HG03039 (cell line): ENCODE results near the gene XCL2.
"Not testable (repeated sequence)": the region's sequence is repeated elsewhere in the genome, so short reads cannot be mapped to it uniquely, and the experiment has no call there.

Source experiments
- ATAC-seq: cut with Tn5 transposase; IDR thresholded peaks from one replicate; pipeline ENCODE4 v1.9.1; 2021; ENCODE audit warnings: mild to moderate bottlenecking, moderate library complexity; ENCODE audit not compliant: unreplicated experiment

The XCL2 gene

DNA sequence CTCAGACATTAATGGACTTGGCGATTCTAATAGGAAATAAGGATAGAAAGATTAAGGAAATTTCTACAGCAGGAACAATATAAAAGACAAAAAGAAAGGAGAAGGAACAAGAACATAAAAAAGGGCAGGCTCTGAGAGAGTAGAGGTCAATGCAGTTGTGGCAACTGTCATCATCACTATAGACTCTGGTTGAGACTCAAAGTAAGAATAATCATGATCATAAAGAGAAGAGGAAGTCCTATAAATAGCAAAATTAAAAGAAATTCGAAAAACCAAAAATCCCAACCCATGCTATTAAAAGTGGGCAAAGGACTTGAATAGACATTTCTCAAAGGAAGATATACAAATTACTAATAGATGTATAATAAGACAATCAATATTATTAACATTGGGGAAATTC lies 18.2 kb upstream of the XCL2 start:
- no peak for ATAC-seq

DNA sequence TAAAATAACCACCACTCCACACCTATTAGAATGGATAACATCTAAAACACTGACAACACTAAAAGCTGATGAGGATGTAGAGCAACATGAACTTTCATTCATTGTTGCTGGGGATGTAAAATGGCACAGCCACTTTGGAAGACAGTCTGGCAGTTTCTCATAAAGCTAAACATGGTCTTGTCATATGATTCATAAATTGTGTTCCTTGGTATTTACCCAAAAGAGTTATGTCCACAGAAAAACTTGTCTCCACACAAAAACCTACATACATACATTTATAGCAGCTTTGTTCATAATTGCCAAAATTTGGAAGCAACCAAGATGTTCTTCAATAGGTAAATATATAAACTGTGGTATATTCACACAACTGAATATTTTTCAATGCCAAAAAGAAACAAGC lies 16.6 kb upstream of the XCL2 start:
- ATAC-seq, result no peak

DNA sequence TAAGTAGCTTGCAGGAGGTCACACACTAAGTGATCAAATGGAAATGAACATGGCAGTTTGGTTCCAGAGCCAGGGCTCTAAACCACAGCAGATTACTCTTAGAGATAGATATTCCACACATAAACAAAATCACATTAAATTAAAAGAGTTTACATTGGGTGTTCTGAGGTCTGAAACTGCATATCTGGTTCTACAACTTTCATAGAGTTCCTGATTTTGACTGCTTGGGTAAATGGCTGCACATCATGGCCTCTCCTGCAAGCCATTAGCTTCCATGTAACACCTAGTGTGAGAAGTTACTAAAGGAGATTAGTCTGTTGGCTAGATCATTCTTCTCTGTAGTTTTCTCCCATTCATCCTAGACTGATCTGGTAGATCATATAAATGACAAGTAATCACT lies 12.8 kb upstream of the XCL2 start:
- ATAC-seq, result no peak

DNA sequence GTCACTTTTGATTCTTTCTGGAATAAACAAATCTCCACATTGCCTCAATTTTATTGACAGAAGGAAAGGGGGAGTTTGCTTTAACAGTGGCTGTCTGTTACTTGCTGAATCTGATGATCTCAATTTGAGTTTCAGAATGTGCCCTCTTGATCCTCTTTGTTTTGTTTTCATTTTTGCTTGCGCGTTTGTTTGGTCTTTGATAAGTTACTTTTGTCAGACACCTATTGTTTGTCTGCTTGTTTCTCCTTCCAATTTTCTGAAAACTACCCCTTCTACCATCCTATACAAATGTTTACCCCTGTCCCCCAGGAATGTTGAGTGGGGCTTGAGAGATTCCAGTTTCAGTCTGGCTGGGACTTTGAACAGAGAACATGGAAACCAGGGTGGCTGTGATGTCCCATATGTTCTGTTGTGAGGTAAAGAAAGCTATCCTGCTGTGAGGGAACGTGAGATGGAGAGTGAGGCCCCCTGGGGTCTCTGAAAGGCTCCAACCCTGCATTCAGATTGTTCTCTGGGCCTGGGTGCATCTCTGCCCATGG lies 11.8 kb upstream of the XCL2 start:
- ATAC-seq, result no peak

DNA sequence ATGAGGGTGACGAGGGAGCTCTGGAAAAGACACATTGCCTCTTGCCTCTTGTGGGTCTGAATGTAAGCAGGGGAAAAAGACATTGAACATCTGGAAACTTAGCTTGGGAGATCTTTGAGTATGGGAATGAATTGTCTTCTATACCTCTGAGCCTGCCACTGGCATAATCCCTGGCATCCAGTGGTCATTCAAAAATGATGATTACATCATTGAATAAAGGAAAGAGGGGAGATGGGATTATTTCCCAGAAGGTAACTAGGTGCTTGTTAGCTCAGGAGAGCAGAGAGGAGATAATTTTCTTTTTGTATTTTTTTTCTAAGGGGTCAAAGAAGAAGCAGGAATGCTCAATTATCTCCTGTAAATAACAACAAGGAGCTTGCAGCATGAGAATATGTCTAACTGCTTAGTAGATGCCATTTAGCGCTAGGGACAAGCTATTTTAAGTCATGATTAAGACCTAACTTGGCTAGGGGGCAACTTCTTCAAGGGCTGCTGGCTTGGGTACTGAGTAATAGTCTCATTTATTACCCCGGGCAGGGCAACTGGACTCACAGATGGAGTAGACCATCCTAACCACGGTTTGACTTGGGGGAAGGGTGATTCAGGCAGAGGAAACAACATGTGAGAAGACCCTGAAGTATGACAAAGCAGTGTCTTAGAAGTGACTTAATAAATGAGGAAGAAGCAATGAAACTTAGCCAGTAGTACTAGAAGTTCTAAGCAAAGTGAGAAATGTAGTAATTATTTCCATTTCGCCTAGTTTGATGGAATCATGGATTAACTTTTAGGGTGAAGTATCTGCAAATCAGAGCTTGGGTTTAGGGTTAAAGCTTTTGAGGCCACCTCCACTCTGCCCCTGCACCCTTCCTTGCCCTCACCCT lies 11.0 kb upstream of the XCL2 start:
- ATAC-seq, result no peak

- no peak for ATAC-seq
Measured at GRCh38 chr1:168553680-168554553, 10.1 kb upstream of the XCL2 start.

GRCh38 chr1:168552961-168553360 lies 9.2 kb upstream of the XCL2 start:
- no peak for ATAC-seq

DNA sequence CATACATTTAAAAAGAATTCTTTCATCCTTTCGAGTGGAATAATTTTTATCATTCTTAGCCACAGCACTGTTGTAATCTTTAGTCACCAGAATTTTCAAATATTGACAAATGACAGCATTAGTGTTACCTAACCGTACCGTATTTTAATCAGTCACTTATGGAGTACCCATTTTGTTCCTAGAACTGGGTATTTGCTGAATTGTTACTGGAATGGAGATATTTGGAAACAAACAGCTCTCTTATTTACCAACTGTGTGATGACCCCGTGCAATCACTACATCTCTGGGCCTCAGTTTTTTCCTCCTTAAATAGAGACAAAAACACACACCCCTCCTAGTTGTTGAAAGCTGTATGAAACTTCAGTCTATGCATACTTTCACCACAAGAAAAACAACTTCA lies 7.9 kb upstream of the XCL2 start:
- no peak for ATAC-seq

DNA sequence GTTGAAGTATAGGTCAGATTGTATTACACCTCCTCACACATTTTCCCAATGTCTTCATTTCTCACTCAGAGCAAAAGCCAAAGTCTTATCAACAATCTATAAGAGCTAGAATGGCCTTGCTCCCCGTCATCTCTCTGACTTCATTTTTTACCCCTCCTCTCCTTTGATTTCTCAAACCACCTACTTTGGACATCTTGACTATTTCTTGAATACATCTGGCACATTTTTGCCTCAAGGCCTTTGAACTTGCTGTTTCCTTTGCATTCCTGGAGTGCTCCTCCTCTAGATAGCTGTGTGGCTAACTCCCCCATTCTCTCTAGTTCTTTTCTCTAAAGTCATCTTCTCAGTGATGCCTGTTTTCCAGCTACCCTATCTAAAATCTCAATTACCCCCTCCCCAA lies 7.2 kb upstream of the XCL2 start:
- ATAC-seq, result no peak

GRCh38 chr1:168546553-168546895 lies 2.7 kb upstream of the XCL2 start:
- ATAC-seq, result not testable (repeated sequence)

DNA sequence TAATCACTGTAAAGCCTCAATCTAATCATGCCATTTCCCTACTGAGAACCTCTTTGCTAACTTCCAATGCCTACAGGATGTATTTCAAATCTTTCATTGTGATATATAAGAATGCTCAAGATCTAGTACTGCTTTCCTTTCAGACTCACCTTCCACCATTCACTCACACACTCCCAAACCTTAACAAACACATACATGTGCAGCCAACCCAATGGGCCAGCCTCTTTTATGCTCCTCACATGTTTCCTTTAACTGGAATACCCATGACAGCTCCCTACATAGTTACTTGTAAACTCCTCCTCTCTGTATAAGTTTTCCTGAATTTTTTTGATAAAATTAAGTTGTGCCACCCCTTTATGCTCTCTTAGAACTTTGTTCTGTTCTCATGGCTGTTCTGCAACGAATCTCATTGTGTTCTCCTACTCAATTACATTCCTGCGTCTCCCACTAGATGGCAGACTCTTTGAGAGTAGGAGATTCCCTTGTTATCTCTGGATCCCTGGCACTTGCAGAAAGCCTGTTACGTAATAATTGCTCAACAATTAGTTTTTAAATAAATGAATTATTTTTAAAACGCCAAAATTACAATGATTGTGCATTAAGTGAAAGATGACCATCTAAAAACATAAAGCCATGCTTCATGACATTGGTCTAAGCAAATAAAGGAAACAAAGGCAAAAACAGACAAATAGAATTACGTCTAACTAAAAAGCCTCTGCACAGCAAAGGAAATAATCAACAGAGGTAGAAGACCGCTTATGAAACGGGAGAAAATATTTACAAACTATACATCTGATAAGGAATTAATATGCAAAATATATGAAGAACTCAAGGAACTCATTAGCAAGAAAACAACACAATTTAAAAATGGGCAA lies 2.1 kb upstream of the XCL2 start:
- not testable (repeated sequence) for ATAC-seq

- ATAC-seq, result not testable (repeated sequence)
Measured at GRCh38 chr1:168542978-168543377, 819 bp downstream of the XCL2 start.

DNA sequence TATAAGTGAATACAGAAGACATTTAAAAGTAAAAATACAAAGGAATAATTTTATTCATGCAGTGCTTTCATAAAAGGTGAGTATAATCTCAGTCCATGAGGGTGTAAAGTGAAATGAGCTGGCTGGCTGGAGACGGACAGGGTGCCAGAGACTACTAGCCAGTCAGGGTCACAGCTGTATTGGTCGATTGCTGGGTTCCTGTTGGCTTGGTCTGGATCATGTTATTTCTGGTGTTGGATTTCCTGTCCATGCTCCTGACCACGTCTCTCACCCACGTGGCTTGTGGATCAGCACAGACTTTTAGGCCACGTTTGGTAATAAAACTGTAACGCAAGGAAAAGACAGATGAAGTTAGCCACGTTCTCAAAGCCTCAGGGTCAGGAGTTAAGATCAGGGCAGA lies 3.0 kb downstream of the XCL2 start:
- not testable (repeated sequence) for ATAC-seq

GRCh38 chr1:168535536-168535935 lies 8.3 kb downstream of the XCL2 start:
- no peak for ATAC-seq

- no peak for ATAC-seq
Measured at GRCh38 chr1:168531615-168532345, 12.0 kb downstream of the XCL2 start.

DNA sequence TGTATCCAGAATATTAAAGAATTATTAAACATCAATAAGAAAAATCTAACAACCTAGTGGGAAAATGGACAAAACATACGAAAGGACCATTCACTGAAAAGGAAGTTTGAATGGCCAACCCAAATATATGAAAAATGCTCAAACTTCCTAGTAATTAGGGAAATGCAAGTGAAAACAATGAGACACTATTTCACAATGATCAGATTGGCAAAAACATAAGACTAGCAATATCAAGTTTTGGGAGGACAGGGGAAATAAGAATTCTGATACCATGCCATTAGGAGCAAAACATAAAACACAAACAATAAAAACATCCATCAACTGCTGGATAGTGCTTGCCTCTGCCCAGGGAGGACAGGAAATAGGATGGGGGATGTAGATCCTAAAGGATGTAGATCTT lies 14.3 kb downstream of the XCL2 start:
- no peak for ATAC-seq

- ATAC-seq, result no peak
Measured at GRCh38 chr1:168521401-168522000, 22.3 kb downstream of the XCL2 start.

DNA sequence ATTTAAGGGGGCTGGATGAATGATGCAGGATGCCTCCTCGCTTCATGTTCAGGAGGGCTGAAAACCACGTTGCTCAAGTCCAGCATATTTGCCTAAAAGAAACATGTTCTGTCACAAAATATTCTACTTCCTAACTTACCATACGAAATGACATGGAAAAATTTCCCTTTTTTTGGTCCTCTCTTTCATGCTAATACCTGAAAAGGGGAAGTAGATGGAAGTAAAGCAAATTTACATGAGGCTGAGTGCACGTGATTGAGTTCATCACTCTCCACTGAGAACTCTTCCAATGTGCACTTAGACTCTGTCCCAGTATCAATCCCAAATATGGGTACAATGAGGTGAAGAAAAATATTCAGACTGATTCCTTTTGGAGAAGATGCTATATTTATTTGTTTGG lies 23.0 kb downstream of the XCL2 start:
- no peak for ATAC-seq

DNA sequence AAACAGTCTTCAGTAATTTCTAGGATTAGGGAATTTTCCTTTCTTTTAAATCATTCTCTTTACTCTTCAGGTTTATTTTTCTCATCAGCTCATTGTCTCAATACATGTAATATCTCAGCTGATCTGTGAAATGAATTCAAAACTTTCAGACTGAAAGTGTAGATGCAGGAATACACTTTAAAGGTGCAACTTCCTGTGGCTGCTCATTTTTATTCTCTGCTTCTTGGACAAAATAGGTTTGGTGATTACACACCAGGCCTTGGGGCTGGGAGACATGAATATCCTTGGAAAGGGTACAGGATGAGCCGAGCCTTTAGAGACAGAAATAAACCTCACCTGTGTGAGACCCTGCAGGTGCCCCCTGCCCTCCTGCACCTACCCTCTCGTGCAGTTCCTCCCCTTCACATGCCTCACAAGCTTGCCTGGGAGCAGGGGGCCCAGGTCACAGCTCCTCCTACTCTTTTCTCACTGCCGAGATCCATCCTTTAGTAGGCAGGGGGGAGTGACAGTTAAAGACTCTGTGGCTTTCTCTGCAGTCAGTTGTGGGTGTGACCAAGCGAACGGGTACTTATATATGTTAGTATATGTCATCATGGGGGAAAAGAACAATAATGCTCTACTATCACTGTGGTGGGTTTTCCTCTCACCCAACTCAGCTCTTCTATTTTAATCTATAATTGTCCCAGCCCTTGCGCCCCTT lies 23.6 kb downstream of the XCL2 start:
- no peak for ATAC-seq
